Activated T-cell treated with anti-CD3 and anti-CD28 coated beads, Interleukin-2, amount 50 U/mL, for 4 hours (primary cell): ENCODE results near the gene PCDHGC5. TPM values are rescaled to one million over a fixed set of nuclear protein-coding genes. Genes with fewer than 3 reads are reported as not detected.

Source experiments
- ATAC-seq, 2 donors: fragments of 200-7000 bp; cut with Tn5 transposase; one replicate each; pipeline ENCODE4 v1.10.0; 2021
- DNase-seq: peaks from one replicate; pipeline ENCODE4 v3.0.0-alpha.2; 2020
- H3K27me3 Mint-ChIP-seq: one replicate; pipeline ENCODE4 v1.8.0; 2021; ENCODE audit warnings: low read depth, mixed read lengths
- H3K36me3 Mint-ChIP-seq: one replicate; pipeline ENCODE4 v1.8.0; 2022; ENCODE audit warnings: mixed read lengths; ENCODE audit not compliant: insufficient read depth
- H3K4me1 Mint-ChIP-seq: one replicate; pipeline ENCODE4 v1.8.0; 2021; ENCODE audit warnings: low read depth, mixed read lengths
- H3K4me3 Mint-ChIP-seq: one replicate; pipeline ENCODE4 v1.8.0; 2021; ENCODE audit warnings: mild to moderate bottlenecking, moderate library complexity, mixed read lengths
- H3K9me3 Mint-ChIP-seq: one replicate; pipeline ENCODE4 v1.8.0; 2021; ENCODE audit warnings: mixed read lengths
- total RNA-seq, 3 donors: library from RNA; stranded (reverse); gene quantifications; one replicate each; pipeline ENCODE4 v1.2.1, GENCODE V29; 2021

Gene PCDHGC5
- total RNA-seq, 3 donors from 2014 or later = not detected

GRCh38 chr5:141484641-141485311 is 4.1 kb upstream of the PCDHGC5 start, which contains the start of gene PCDHGC4:
Gene PCDHGC4 (plus strand): TSS chr5:141485030. CDS start chr5:141485174, 144 bp downstream.
- Mint-ChIP-seq H3K4me1 (peaks cover 14% of the 10 kb centered on the region), H3K4me3 (peak within 1 kb of the TSS; percentile 30), H3K9me3 (no peaks in the 10 kb centered on the region), H3K27me3 (peaks cover 81% of the 10 kb centered on the region), H3K36me3 (no peaks in the 10 kb centered on the region)
- DNase-seq (no peak), ATAC-seq (peak; percentile 65 to 66)

- H3K4me3 Mint-ChIP-seq = peak overlapping the region; percentile 30
- H3K27me3 Mint-ChIP-seq = peaks cover 82% of the 10 kb centered on the region
- no peaks in the 10 kb centered on the region for H3K36me3 Mint-ChIP-seq
- no peaks in the 10 kb centered on the region for H3K9me3 Mint-ChIP-seq
- H3K4me1 Mint-ChIP-seq = peaks cover 14% of the 10 kb centered on the region
- ATAC-seq = no peak
- no peak for DNase-seq
These were observed 3.4 kb upstream of the PCDHGC5 start for GRCh38 chr5:141485321-141486055.

GRCh38 chr5:141486091-141486490 is 2.8 kb upstream of the PCDHGC5 start:
- peaks cover 14% of the 10 kb centered on the region for H3K4me1 Mint-ChIP-seq
- H3K27me3 Mint-ChIP-seq = peaks cover 84% of the 10 kb centered on the region
- H3K9me3 Mint-ChIP-seq = no peaks in the 10 kb centered on the region
- ATAC-seq (no peak), DNase-seq (no peak)
- no peaks in the 10 kb centered on the region for H3K36me3 Mint-ChIP-seq
- H3K4me3 Mint-ChIP-seq = no peak overlapping the region

GRCh38 chr5:141487131-141487530 is 1.8 kb upstream of the PCDHGC5 start:
- peaks cover 17% of the 10 kb centered on the region for H3K4me1 Mint-ChIP-seq
- H3K36me3 Mint-ChIP-seq = no peaks in the 10 kb centered on the region
- ATAC-seq (no peak), DNase-seq (no peak)
- H3K9me3 Mint-ChIP-seq = no peaks in the 10 kb centered on the region
- H3K4me3 Mint-ChIP-seq = no peak overlapping the region
- H3K27me3 Mint-ChIP-seq = peaks cover 91% of the 10 kb centered on the region

- Mint-ChIP-seq H3K27me3 (peaks cover 87% of the 10 kb centered on the region), H3K4me1 (peaks cover 15% of the 10 kb centered on the region), H3K4me3 (no peak overlapping the region), H3K9me3 (no peaks in the 10 kb centered on the region), H3K36me3 (no peaks in the 10 kb centered on the region)
- DNase-seq (no peak), ATAC-seq (no peak)
These were observed 960 bp downstream of the PCDHGC5 start for GRCh38 chr5:141489841-141490240.

GRCh38 chr5:141490271-141490670 is 1.4 kb downstream of the PCDHGC5 start:
- Mint-ChIP-seq H3K27me3 (peaks cover 87% of the 10 kb centered on the region), H3K4me1 (peaks cover 11% of the 10 kb centered on the region), H3K9me3 (no peaks in the 10 kb centered on the region), H3K36me3 (no peaks in the 10 kb centered on the region), H3K4me3 (no peak overlapping the region)
- DNase-seq = no peak
- no peak for ATAC-seq

- DNase-seq = no peak
- Mint-ChIP-seq H3K9me3 (no peaks in the 10 kb centered on the region), H3K4me1 (peaks cover 14% of the 10 kb centered on the region), H3K27me3 (peaks cover 87% of the 10 kb centered on the region), H3K36me3 (no peaks in the 10 kb centered on the region), H3K4me3 (no peak overlapping the region)
- ATAC-seq = no peak
These were observed 1.9 kb downstream of the PCDHGC5 start for GRCh38 chr5:141490771-141491170.

- no peak for ATAC-seq
- DNase-seq = no peak
- H3K9me3 Mint-ChIP-seq = no peaks in the 10 kb centered on the region
- peaks cover 86% of the 10 kb centered on the region for H3K27me3 Mint-ChIP-seq
- H3K4me3 Mint-ChIP-seq = peak overlapping the region; percentile 75
- H3K36me3 Mint-ChIP-seq = no peaks in the 10 kb centered on the region
- H3K4me1 Mint-ChIP-seq = peaks cover 12% of the 10 kb centered on the region
These were observed 2.7 kb downstream of the PCDHGC5 start for GRCh38 chr5:141491323-141492167.

- Mint-ChIP-seq H3K4me1 (peaks cover 11% of the 10 kb centered on the region), H3K36me3 (no peaks in the 10 kb centered on the region), H3K4me3 (peak overlapping the region; percentile 75), H3K27me3 (peaks cover 83% of the 10 kb centered on the region), H3K9me3 (no peaks in the 10 kb centered on the region)
- ATAC-seq (peak; percentile 43 to 50), DNase-seq (peak; percentile 21)
These were observed 3.4 kb downstream of the PCDHGC5 start for GRCh38 chr5:141492168-141492885.

GRCh38 chr5:141493500-141494422 is 4.9 kb downstream of the PCDHGC5 start:
- H3K4me1 Mint-ChIP-seq = peaks cover 11% of the 10 kb centered on the region
- DNase-seq = no peak
- ATAC-seq = no peak
- H3K36me3 Mint-ChIP-seq = no peaks in the 10 kb centered on the region
- H3K4me3 Mint-ChIP-seq = no peak overlapping the region
- peaks cover 76% of the 10 kb centered on the region for H3K27me3 Mint-ChIP-seq
- no peaks in the 10 kb centered on the region for H3K9me3 Mint-ChIP-seq

GRCh38 chr5:141494761-141495452 is 6.0 kb downstream of the PCDHGC5 start:
- no peak for ATAC-seq
- Mint-ChIP-seq H3K9me3 (no peaks in the 10 kb centered on the region), H3K27me3 (peaks cover 70% of the 10 kb centered on the region), H3K4me1 (peaks cover 11% of the 10 kb centered on the region), H3K36me3 (no peaks in the 10 kb centered on the region), H3K4me3 (no peak overlapping the region)
- DNase-seq = no peak

GRCh38 chr5:141495453-141495811 is 6.6 kb downstream of the PCDHGC5 start:
- no peaks in the 10 kb centered on the region for H3K36me3 Mint-ChIP-seq
- peaks cover 11% of the 10 kb centered on the region for H3K4me1 Mint-ChIP-seq
- peaks cover 65% of the 10 kb centered on the region for H3K27me3 Mint-ChIP-seq
- ATAC-seq (no peak), DNase-seq (no peak)
- H3K9me3 Mint-ChIP-seq = no peaks in the 10 kb centered on the region
- H3K4me3 Mint-ChIP-seq = no peak overlapping the region

- Mint-ChIP-seq H3K36me3 (no peaks in the 10 kb centered on the region), H3K9me3 (no peaks in the 10 kb centered on the region), H3K4me1 (peaks cover 11% of the 10 kb centered on the region), H3K27me3 (peaks cover 59% of the 10 kb centered on the region), H3K4me3 (no peak overlapping the region)
- ATAC-seq (no peak), DNase-seq (no peak)
These were observed 7.2 kb downstream of the PCDHGC5 start for GRCh38 chr5:141496038-141496437.
